HCT116 (cell line): ENCODE data around the gene CLSTN3. TPM values are rescaled to one million over a fixed set of nuclear protein-coding genes. Genes with fewer than 3 reads are reported as not detected.

Experiments used
- ATAC-seq: fragments of 200-7000 bp; cut with Tn5 transposase; 2 replicates; pipeline ENCODE4 v1.9.1; 2020; ENCODE audit warnings: mild to moderate bottlenecking, moderate library complexity
- BruUV-seq: library from RNA; stranded (reverse); fragments of 400-500 nt; replicated peaks from 2 replicates; lab custom pipeline; 2021; lab: Mats Ljungman, UMichigan
- CTCF ChIA-PET: fragments of 300-600 bp; sonication (Branson Sonifier 250); formaldehyde crosslinking; loops from one replicate; lab custom pipeline; 2021; ENCODE audit warnings: antibody characterized with exemption; lab: Charles Lee
- POLR2A ChIA-PET: fragments of 300-600, 350-600 bp; sonication (Branson Sonifier 250); formaldehyde crosslinking; loops from one replicate; lab custom pipeline; 2021; ENCODE audit warnings: antibody characterized with exemption; lab: Charles Lee
- RAD21 ChIA-PET, 2 experiments: fragments of 300-600 bp; sonication (Branson Sonifier 250); formaldehyde crosslinking; loops; one replicate each; lab custom pipeline; 2023; ENCODE audit warnings: low total read pairs in 2 of 2; ENCODE audit not compliant: uncharacterized antibody in 2 of 2, unreplicated experiment in 2 of 2, low non-redundant PET in 1 of 2; lab: Charles Lee
- DNase-seq: peaks from one replicate; pipeline ENCODE4 v3.0.0-alpha.2; 2010; ENCODE audit warnings: low read depth, low spot score
- H2AFZ ChIP-seq: fragments of 200-600 bp; shearing (Covaris generic), sonication (generic); 2 replicates; pipeline ENCODE4 v1.6.1; 2017; ENCODE audit warnings: low read depth, mixed run types, mixed read lengths, antibody characterized with exemption, low read length; ENCODE audit not compliant: poor library complexity, severe bottlenecking
- H3K27ac ChIP-seq: 2 replicates; pipeline ENCODE4 v1.5.1; 2012; ENCODE audit warnings: low read depth, low read length
- H3K27me3 ChIP-seq: fragments of 200-600 bp; sonication (generic); 2 replicates; pipeline ENCODE4 v1.6.1; 2016; ENCODE audit warnings: mixed run types, low read length, mixed read lengths; ENCODE audit not compliant: insufficient read depth
- H3K36me3 ChIP-seq, 2 experiments: fragments of 200-500 bp in 1 of 2; fragments of 200-600 bp in 1 of 2; sonication (Bioruptor generic) in 1 of 2; sonication (generic) in 1 of 2; 2 replicates each; pipeline versions ENCODE4 v1.5.1 to v1.6.1; 2014 to 2016; ENCODE audit warnings: low read length in 2 of 2, inconsistent platforms in 1 of 2, mixed read lengths in 1 of 2, mixed run types in 1 of 2; ENCODE audit not compliant: insufficient read depth in 2 of 2, control insufficient read depth in 1 of 2
- H3K4me1 ChIP-seq, 2 experiments: fragments of 200-600 bp in 1 of 2; sonication (generic) in 1 of 2; 2 replicates each; pipeline versions ENCODE4 v1.5.1 to v1.6.1; 2012 to 2017; ENCODE audit warnings: low read length in 2 of 2, inconsistent platforms in 1 of 2, mild to moderate bottlenecking in 1 of 2, mixed read lengths in 1 of 2, mixed run types in 1 of 2, moderate library complexity in 1 of 2; ENCODE audit not compliant: insufficient read depth in 2 of 2, control insufficient read depth in 1 of 2
- H3K4me2 ChIP-seq: fragments of 200-600 bp; sonication (generic); 2 replicates; pipeline ENCODE4 v1.6.1; 2017; ENCODE audit warnings: mixed run types, low read length, mixed read lengths
- H3K4me3 ChIP-seq, 2 experiments: fragments of 200-600 bp in 1 of 2; sonication (generic) in 1 of 2; replicated peaks in 1 of 2; 2 replicates each; pipeline ENCODE4 v1.5.1; 2011 to 2016; ENCODE audit warnings: low read length in 2 of 2, control low read depth in 1 of 2, low read depth in 1 of 2, mild to moderate bottlenecking in 1 of 2, mixed read lengths in 1 of 2, mixed run types in 1 of 2
- H3K79me2 ChIP-seq: fragments of 200-600 bp; sonication (generic); 2 replicates; pipeline ENCODE4 v1.6.1; 2017; ENCODE audit warnings: mild to moderate bottlenecking, mixed run types, low read length, moderate library complexity, mixed read lengths; ENCODE audit not compliant: insufficient read depth
- H3K9ac ChIP-seq: fragments of 200-600 bp; sonication (generic); 2 replicates; pipeline ENCODE4 v1.6.1; 2016; ENCODE audit warnings: low read length, mixed read lengths
- H3K9me2 ChIP-seq: fragments of 200-600 bp; sonication (generic), shearing (Covaris generic); 2 replicates; pipeline ENCODE4 v1.6.1; 2017; ENCODE audit warnings: mixed run types, mild to moderate bottlenecking, moderate library complexity; ENCODE audit not compliant: insufficient read depth
- H3K9me3 ChIP-seq, 2 experiments: fragments of 200-500 bp in 1 of 2; fragments of 200-600 bp in 1 of 2; sonication (Bioruptor generic) in 1 of 2; sonication (generic) in 1 of 2; 2 replicates each; pipeline ENCODE4 v1.6.1; 2014 to 2017; ENCODE audit warnings: low read length in 2 of 2, mixed read lengths in 2 of 2, inconsistent platforms in 1 of 2, low read depth in 1 of 2, mild to moderate bottlenecking in 1 of 2, mixed run types in 1 of 2, moderate library complexity in 1 of 2; ENCODE audit not compliant: control insufficient read depth in 1 of 2, insufficient read depth in 1 of 2
- H4K20me1 ChIP-seq: fragments of 200-600 bp; sonication (generic), shearing (Covaris generic); 2 replicates; pipeline ENCODE4 v1.6.1; 2017; ENCODE audit warnings: mixed run types, mild to moderate bottlenecking, moderate library complexity; ENCODE audit not compliant: insufficient read depth
- CBX3 ChIP-seq: IDR thresholded peaks from 2 replicates; pipeline ENCODE4 v1.6.1; 2012; ENCODE audit warnings: low read depth
- CEBPB ChIP-seq: IDR thresholded peaks from 2 replicates; pipeline ENCODE4 v1.6.1; 2012; ENCODE audit warnings: low read depth
- ELF1 ChIP-seq: IDR thresholded peaks from 2 replicates; pipeline ENCODE4 v1.6.1; 2012; ENCODE audit warnings: low read depth, borderline replicate concordance
- EZH2phosphoT487 ChIP-seq: fragments of 200-600 bp; IDR thresholded peaks from 2 replicates; pipeline ENCODE4 v1.6.1; 2018; ENCODE audit warnings: antibody characterized with exemption, borderline replicate concordance
- RAD21 ChIP-seq: IDR thresholded peaks from 2 replicates; pipeline ENCODE4 v1.6.1; 2012; ENCODE audit warnings: low read depth, mild to moderate bottlenecking
- REST ChIP-seq: IDR thresholded peaks from 2 replicates; pipeline ENCODE4 v1.6.1; 2012; ENCODE audit warnings: low read depth
- TCF7L2 ChIP-seq: IDR thresholded peaks from 2 replicates; pipeline ENCODE4 v1.7.0; 2011; ENCODE audit warnings: borderline replicate concordance, inconsistent platforms; ENCODE audit not compliant: insufficient read depth, insufficient read length; ENCODE audit errors: extremely low read depth
- ZFX ChIP-seq: fragments of 450-650 bp; IDR thresholded peaks from 2 replicates; pipeline ENCODE4 v1.6.1; 2017
- intact Hi-C: fragments of 100-400 bp; cut with micrococcal nuclease; formaldehyde crosslinking; loops from 2 replicates; pipeline ENCODE4 v1.10.0; 2022
- total RNA-seq: library from RNA; stranded (reverse); gene quantifications from one replicate; pipeline ENCODE4 v1.2.1, GENCODE V29; 2021; ENCODE audit not compliant: unreplicated experiment
- TF ChIP-seq, protein P1 (sequence below): IDR thresholded peaks from 2 replicates; pipeline ENCODE4 v1.6.1; 2012

CLSTN3 gene
- total RNA-seq, 1 experiment from 2014 or later: 23.0 TPM

- Histone ChIP-seq H3K4me1 (peaks cover 0 to 6% of the 10 kb centered on the region in 2 experiments; a peak in 1 of 4 replicates), H3K9me3 (no peaks in the 10 kb centered on the region), H3K9me2 (no peaks in the 10 kb centered on the region), H4K20me1 (no peaks in the 10 kb centered on the region), H3K9ac (no peak overlapping the region), H3K4me3 (no peak overlapping the region), H3K4me2 (no peak overlapping the region), H3K27ac (no peak overlapping the region), H3K36me3 (no peaks in the 10 kb centered on the region), H3K79me2 (no peaks in the 10 kb centered on the region), H3K27me3 (0 out of 2 replicates have a peak, but pooled peaks cover 4% of the 10 kb centered on the region), H2AFZ (no peak overlapping the region)
- intact Hi-C loops: loop anchor here (5.0 kb wide), 1 partner anchor 119 kb away; the partner anchor contains the start of genes EMG1 and PHB2
- ATAC-seq (no peak), DNase-seq (no peak)
- no TSS peak for BruUV-seq
- TF ChIP-seq ELF1 (no peak), CBX3 (no peak), CEBPB (no peak), RAD21 (no peak), EZH2phosphoT487 (no peak), TCF7L2 (no peak), REST (no peak), ZFX (no peak)
- TF ChIP-seq, protein P1, sequence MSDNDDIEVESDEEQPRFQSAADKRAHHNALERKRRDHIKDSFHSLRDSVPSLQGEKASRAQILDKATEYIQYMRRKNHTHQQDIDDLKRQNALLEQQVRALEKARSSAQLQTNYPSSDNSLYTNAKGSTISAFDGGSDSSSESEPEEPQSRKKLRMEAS: no peak
- ChIA-PET POLR2A (interaction anchor here (1.2 to 1.7 kb wide), 2 partner anchors 129 to 147 kb away, joined by 3 to 5 read pairs; partner anchors contain the start of genes C12orf57 and RNU7-1), CTCF (no interaction called here), RAD21 (no interaction called here)
These were observed 39.0 kb upstream of the CLSTN3 start for GRCh38 chr12:7091171-7091570.
